NCI-H2081 (cell line): Measurements from ENCODE around the gene FEZ2.
"Not testable (repeated sequence)": the region's sequence is repeated elsewhere in the genome, so short reads cannot be mapped to it uniquely, and the experiment has no call there.

Source experiments
- DNase-seq, 2 experiments: peaks; one replicate each; lab custom pipeline; 2025; lab: John Stamatoyannopoulos, UW

FEZ2 gene

GRCh38 chr2:36597532-36598377 lies at the start of gene FEZ2:
FEZ2 (minus strand) TSS chr2:36598168; CDS start chr2:36598142, 26 bp downstream.
- peak; percentile 70 to 80 for DNase-seq

- no peak for DNase-seq
These were observed 37.1 kb upstream of the FEZ2 start for GRCh38 chr2:36634981-36635597.

GRCh38 chr2:36633470-36634092 lies 35.6 kb upstream of the FEZ2 start:
- DNase-seq, result no peak

DNA sequence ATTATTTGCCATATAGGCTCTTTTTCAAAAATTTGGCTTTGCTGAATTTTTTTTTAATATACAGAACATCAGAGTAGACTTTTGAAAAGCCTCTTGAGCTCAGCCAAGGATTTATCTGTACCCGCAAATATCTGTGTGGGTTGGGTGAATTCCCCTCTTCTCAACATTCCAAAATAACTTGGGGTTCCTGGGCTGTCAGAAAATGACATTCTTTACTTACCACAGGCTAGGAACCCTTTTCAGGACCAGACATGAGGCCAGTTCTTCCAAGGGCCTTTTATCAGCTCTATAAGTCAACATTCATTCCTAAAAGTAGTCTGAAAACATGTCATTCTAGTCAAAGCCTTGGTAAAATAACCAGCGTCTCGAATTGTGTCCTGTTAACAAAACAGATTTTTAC lies 28.8 kb upstream of the FEZ2 start:
- no peak for DNase-seq

- no peak for DNase-seq
These were observed 28.1 kb upstream of the FEZ2 start for GRCh38 chr2:36626071-36626470.

DNA sequence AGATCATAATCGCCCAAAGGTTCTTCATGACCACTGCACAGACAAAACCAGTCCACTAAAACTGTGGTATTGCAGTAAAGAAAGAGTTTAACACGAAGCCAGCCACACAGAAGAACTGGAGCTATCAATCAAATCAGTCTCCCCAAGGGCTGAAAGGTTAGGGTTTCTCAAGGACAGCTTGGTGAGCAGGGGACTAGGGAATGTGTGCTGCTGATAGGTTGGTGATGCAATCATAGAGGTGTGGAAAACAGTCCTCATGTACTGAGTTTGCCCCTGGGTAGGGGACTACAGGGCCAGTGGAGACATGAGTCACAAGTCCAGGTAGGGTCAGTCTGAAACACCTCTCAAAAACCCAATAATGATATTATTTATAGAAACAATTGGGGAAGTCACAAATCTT lies 27.3 kb upstream of the FEZ2 start:
- DNase-seq, result no peak

- no peak for DNase-seq
These were observed 22.4 kb upstream of the FEZ2 start for GRCh38 chr2:36620321-36620720.

DNA sequence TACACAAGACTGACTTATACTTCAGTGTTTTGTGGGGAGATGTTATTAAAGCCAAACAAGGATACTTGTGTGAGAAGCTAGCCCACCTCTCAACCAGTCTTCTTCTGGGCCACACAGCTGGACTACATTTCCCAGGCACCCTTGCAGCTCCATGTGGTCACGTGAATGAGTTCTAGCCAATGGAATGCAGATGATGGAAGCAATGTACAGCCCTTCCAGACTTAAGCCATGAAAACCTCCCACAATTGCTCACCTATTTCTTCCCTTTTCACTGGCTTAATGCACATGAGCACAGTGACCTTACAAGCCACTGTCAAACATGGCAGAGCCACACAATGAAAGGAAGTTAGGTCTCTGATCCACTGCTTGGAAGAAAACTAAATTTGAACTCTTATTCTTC lies 20.4 kb upstream of the FEZ2 start:
- DNase-seq, result peak; percentile 61 to 68

DNA sequence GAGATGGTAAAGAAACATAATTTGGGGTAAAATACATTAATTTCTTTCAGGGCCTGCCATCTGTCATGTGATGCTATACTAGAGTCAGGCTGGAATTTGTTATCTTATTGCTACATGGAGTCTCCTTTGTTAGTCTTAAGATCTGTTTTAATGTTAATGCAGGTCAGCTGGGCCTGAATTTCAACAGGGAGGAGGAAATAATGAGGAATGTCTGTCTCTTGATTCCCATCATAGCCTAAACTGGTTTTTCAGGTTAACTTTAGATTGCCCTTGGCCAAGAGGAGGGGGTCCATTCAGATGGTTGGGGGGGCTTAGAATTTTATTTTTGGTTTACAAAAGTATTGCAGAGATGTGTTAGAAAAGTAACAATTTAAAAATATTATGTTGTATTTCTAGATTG lies 19.0 kb upstream of the FEZ2 start:
- no peak for DNase-seq

- no peak for DNase-seq
These were observed 17.3 kb upstream of the FEZ2 start for GRCh38 chr2:36615222-36615621.

DNA sequence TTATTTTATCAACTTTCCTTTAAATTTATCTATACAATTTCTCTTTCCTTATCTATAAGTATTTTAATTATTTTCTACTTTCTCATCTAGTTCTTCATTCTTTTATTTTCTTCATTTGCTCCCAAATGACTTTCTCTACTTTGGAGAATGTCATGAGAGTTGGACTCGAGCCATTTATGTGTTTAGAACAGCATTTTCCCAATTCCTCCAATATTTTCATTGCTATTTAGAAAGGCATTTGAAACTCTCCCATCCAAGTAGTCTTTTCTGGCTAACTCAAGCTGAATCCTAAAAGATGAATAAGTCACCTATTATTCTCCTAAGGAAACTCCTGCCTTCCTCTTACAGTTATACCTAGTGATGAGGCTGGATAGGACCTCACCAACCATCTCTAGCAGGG lies 15.8 kb upstream of the FEZ2 start:
- DNase-seq, result no peak

DNA sequence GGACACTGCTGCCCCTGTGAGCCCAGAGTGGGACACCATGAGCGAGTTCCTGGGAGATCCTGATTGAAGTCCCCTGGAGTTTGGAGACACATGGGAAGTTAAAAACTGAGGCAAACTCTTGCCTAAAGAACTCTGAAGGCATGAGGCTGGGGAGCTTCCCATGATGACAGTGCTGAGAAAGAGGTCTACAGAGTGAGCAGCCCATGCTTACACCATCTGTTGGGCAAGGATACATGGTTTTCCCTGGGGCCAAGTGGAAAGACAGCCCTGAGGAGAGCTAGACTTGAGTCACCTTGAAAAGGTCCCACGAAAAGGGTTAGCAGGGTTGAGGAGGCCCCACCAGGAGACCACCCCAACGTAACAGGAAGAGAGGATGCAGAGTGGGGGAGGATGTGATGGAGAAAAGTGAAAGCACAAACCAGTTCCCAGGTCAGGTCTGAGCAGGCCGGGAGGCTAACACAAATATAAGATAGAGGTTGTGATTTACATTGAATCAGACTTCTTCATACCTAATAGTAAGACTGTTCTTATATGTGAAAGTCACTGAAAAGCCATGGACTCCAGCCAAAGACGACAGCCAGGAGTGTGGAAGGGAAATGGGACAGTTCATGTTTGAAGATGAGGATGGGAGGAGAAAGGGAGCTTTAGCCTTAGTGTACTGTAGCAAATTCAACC lies 13.5 kb upstream of the FEZ2 start:
- DNase-seq, result no peak

- peak in 1 of 2 experiments; percentile 51 for DNase-seq
These were observed 11.5 kb upstream of the FEZ2 start for GRCh38 chr2:36609507-36609906.

DNA sequence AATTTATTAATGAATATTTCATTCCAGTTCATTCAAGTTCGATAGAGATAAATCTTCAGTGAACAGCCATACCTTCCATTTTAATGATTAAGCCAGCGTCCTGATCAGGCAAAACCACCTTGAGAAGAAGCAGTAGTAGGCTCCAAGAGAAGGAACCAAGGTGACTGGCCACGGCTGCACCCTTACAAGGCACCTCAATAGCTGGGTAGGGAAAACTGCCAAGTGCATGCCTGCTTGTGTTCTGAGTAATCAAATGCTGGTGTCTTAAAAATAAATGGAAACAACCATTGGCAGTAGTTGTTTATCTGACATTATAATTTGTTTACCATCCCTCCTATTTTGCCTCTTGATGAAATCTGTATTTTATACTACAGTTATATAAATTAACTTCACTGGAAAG lies 10.0 kb upstream of the FEZ2 start:
- no peak for DNase-seq

GRCh38 chr2:36606925-36607324 lies 9.0 kb upstream of the FEZ2 start:
- no peak for DNase-seq

DNA sequence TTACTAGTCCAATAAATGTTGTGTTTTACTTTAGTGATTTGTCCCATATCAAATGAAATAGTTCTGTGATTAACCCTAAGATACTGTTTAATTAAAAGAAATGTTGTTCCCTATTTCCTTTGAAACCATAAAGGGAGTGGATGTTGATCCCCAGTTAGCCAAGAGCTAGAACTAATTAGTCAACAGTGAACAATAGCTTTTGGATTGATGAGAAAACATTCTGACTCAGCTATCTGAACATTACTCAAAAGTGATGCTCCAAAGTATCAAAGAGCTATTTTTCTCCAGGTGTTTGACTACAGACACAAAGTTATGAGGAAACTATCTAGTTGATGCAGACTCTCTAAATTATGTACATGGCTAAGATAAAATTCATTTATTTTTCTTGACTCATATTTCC lies 7.3 kb upstream of the FEZ2 start:
- no peak for DNase-seq

DNA sequence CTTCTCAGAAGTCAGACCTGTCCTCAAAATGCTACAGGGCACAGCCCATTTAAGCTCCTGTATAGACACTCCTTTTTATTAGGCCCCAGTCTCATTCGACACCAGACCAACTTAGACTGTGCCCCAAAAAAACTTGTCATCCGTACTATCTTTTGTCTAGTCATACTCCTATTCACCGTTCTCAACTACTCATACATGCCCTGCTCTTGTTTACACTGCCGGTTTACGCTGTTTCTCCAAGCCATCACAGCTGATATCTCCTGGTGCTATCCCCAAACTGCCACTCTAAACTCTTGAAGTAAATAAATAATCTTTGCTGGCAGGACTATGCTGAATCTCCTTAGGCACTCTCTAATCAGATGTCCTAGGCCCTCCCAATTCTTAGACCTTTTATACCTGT lies 5.7 kb upstream of the FEZ2 start:
- not testable (repeated sequence) for DNase-seq

DNA sequence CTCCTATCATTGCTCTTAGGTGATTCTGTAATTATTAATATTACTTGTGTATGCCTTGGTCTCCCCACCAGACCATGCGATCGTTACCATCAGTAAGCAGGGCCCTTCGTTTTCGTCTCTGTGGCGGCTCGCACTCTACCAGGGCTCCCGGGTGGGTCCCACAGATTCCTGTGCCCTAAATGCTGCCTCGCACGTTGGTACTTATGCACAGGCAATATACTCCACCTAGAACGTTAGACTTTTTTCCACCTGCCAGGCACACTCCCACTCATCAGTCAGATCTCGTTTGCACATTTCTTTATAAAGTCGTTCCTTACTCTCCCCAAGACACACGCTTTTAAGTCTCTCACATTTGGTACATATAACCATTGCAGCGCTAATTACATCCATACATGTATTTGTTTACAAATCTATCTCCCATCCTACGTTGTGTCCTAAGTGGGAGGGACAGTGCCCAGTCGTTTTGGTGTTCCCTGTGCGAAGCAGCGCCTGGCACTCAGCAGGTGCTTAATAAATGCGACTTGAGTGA lies 901 bp downstream of the FEZ2 start:
- no peak for DNase-seq

DNA sequence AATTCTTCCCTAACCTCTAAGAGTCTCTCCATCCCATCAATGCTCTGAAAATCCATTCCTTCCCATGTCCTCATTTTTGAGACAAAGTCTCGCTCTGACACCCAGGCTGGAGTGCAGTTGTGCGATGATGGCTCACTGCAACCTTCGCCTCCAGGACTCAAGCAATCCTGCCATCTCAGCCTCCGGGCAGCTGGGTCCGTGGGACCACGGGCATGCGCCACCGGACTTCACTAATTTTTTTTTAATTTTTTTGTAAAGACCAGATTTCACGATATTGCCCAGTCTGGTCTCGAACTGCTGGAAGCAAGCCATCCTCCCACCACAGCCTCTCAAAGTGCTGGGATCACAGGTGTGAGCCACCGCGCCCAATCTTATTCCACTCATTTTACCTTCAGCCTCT lies 1.6 kb downstream of the FEZ2 start:
- no peak for DNase-seq

- no peak for DNase-seq
These were observed 3.1 kb downstream of the FEZ2 start for GRCh38 chr2:36594849-36595248.

GRCh38 chr2:36589230-36589630 lies 8.7 kb downstream of the FEZ2 start:
- DNase-seq, result no peak

DNA sequence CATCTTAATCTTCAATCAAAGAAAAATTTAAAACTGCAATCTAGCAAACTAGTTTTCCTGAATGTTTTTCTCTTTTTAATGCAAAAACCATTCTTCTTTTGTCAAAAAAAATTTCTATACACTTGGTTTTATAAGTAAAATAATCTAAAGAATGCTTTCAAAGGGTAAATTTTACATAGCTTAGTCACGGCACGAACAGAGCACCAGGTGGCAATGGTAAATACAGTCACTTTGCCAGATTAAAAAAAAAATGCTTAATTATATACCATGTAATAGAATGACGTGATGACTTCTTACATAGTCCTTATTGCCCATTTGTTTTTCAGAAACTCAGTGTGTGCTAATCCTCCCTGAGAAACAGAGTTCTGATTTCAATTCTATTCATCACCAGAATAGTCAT lies 10.4 kb downstream of the FEZ2 start:
- DNase-seq, result peak in 1 of 2 experiments; percentile 35
